ENCODE measurements around the gene ZAP70. TPM values are rescaled to one million over a fixed set of nuclear protein-coding genes. Genes with fewer than 3 reads are reported as not detected.

Gene ZAP70
- total and polyA plus RNA-seq, 2 of the 13 experiments (the other 11 are each of a cell fraction or from before 2014, with no cell fraction given) = 0.51 to 4.0 TPM

GRCh38 chr2:97764559-97765263 lies 51.3 kb downstream of the ZAP70 start (continued):
- TF ChIP-seq AFF4 (CRISPR knock-in tag; IDR thresholded peaks at IDR 0.05) (no peak), RBM22 (optimal IDR thresholded peaks at IDR 0.05; ENCODE audit: low read length) (peak; percentile 12), ZNF451 (CRISPR knock-in tag; IDR thresholded peaks at IDR 0.05) (no peak), HMGA1 (CRISPR knock-in tag; conservative IDR thresholded peaks at IDR 0.05) (no peak), ETV5 (CRISPR knock-in tag; IDR thresholded peaks at IDR 0.05; ENCODE audit: borderline replicate concordance) (no peak), U2AF1 (optimal IDR thresholded peaks at IDR 0.05; ENCODE audit: low read depth, low read length) (no peak)

- H3K4me2 ChIP-seq (ENCODE audit: low read depth, low read length) = no peak overlapping the region
- ChIA-PET CTCF (ENCODE audit: low intra/inter-chr PET ratio, low total read pairs) (no interaction called here), POLR2A (no interaction called here)
- H3K27me3 ChIP-seq (ENCODE audit: control insufficient read depth in 1 of 2, insufficient read depth in 2 of 2, low read length in 2 of 2) = no peaks in the 10 kb centered on the region
- H4K20me1 ChIP-seq (ENCODE audit: insufficient read depth, low read length) = no peaks in the 10 kb centered on the region
- WGBS (ENCODE audit: low lambda C conversion rate) = 100% methylated on average over 4 of the region's 4 CpGs
- H3K9ac ChIP-seq (ENCODE audit: insufficient read depth, low read depth, low read length) = no peak overlapping the region
- H3K4me3 ChIP-seq (replicated peaks in 1 of 3; ENCODE audit: insufficient read depth in 1 of 3, low read depth in 2 of 3, low read length in 3 of 3) = no peak overlapping the region
- H3K4me1 ChIP-seq (ENCODE audit: insufficient read depth, low read length) = no peaks in the 10 kb centered on the region
- in situ Hi-C loops (cut with HindIII; ENCODE audit: extremely low pct_ligation_motif_present, low pct_unique_long_range_greater_than_20kb) (no loop called here), intact Hi-C loops (cut with micrococcal nuclease; ENCODE audit: unreplicated experiment) (no loop called here)
- H3K79me2 ChIP-seq (ENCODE audit: insufficient read depth, low read length) = no peaks in the 10 kb centered on the region
- no TSS peak for BruUV-seq (replicated peaks)
- H3K27ac ChIP-seq (ENCODE audit: extremely low read length, insufficient read depth, low read length) = no peak overlapping the region
- ATAC-seq (no peak), FAIRE-seq (no peak), DNase-seq (ENCODE audit: low spot score) (no peak)
- peaks cover 24 to 53% of the 10 kb centered on the region in 2 experiments for H3K36me3 ChIP-seq (replicated peaks in 1 of 2; ENCODE audit: control insufficient read depth in 1 of 2, insufficient read depth in 2 of 2, low read length in 2 of 2)
- no peaks in the 10 kb centered on the region for H3K9me3 ChIP-seq (ENCODE audit: low read length)
- no peak overlapping the region for H2AFZ ChIP-seq (ENCODE audit: low read length)
- TF ChIP-seq ZBTB26 (CRISPR knock-in tag; IDR thresholded peaks at IDR 0.05; ENCODE audit: borderline replicate concordance) (no peak), ZBTB40 (IDR thresholded peaks at IDR 0.05) (no peak), ZBTB40 (CRISPR knock-in tag; IDR thresholded peaks at IDR 0.05) (no peak)
These were observed 52.6 kb downstream of the ZAP70 start for GRCh38 chr2:97765933-97766332.
